ENCODE results near the gene PHLPP1.
"Not testable (repeated sequence)": the region's sequence is repeated elsewhere in the genome, so short reads cannot be mapped to it uniquely, and the experiment has no call there.

PHLPP1 gene

DNA sequence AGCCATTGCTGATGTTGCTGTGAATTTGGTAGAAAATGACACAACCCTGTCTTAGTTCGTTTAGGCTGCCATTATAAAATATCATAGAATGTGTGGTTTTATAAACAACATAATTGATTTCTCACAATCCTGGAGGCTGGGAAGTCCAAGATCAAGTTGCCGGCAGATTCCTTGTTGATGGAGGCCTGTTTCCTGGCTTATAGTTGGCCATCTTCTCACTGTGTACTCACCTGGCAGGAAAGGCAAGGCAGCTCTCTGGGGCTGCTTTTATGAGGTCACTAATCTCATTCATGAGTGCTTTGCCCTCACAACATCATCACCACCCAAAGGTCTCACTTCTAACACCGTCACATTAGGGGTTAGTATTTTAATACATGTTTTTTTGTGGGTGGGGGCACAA, 58.4 kb downstream of the PHLPP1 start:
- DNase-seq (ENCODE audit: low read depth): no peak

DNA sequence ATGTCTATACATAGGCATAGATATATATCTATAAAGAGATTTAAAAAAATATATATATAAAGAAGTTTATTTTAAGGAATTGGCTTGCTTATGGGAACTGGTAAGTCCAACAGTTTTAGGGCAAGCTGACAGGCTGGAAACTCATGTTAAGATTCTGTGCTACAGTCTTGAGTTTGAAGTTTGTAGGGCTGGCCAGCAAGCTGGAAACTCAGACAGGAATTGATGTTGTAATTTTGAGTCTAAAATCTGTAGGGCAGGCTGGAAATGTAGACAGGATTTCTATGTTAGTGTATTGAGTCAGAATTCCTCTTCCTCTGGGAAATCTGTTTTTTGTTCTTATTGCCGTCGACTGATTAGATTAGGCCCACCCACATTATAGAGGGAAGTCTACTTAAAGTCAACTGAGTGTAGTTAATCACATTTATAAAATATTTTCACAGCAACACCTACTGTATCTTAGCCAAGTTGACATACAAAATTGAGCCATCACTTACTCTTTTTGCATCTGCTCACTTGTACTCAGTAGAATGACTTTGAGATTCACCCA, 60.8 kb downstream of the PHLPP1 start:
- DNase-seq (ENCODE audit: low read depth): no peak

DNA sequence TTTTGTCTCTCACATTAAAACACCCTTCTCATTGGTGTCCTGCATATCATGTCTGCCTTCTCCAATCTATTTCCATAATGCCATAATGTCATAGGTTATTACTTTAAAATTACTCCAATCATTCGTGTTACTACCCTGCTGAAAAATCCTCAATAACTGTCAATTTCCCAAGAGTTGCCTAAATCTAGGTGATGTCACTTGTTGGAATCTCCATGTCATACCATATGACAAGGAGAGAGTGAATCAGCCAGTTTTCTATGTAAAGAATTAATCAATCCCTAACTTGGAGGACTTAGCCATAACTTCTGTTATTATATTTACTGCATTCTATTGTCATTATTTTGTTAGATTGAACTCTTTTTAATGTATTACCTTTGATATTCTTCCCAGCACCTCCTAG, 62.5 kb downstream of the PHLPP1 start:
- DNase-seq (ENCODE audit: low read depth): no peak

DNA sequence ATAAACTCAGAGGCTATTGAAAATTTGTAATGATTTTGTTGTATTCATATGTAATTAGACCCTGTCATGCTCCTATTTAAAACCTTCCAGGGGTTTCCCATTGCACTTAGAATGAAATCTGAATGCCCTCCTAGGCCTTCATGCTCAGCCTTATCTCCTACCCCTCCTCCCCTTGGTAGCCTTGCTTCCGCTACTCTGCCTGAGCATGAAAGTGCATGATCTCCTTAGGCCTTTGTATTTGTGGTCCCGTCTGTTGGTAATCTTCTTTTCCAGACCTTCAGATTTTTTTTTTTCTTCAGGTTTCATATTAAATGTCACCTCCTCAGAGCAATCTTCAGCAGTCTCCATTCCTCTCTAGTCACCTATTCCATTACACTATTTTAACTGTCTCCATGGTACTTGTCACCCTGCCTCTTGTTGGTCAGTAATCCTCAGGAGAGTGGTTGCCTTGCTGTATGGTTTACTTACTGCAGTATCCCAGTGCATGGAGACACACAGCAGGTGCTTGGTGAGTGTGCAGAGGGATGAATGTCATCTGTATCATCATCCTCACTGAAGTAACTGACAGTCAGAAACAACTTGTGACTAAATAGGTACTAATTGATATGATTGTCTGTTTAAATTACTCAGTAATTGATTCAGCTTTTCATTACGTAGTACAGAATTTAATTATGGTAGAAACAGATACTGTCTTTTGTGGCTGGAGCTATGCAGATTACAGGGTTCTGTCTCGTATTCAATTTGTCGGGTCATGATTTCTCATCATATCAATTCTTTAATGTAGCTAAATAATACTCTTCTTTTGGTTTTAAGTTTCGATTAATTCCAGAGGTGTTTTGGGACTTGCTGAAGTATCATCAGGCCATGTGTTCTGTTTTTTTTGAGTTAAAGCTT, 63.9 kb downstream of the PHLPP1 start:
- DNase-seq (ENCODE audit: low read depth): no peak

DNA sequence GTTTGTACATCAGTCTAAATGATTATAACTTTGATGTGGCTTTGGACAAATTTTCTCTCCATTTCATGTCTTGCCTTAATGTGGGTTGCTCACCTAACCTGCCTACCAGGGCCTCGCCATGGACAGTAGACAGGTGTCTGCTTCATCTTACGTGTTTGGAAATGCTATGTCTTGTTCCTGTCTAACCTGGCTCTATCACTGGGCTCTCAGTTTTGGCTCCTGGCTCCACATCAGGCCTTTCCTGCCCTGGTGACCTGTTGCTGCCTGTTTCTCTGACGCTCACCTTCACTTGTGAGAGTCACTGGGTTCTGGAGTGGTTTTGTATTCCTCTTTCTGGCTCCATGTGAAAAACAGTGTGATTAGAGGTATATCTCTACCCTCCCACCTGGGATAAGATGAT, 65.9 kb downstream of the PHLPP1 start:
- no peak for DNase-seq (ENCODE audit: low read depth)

DNA sequence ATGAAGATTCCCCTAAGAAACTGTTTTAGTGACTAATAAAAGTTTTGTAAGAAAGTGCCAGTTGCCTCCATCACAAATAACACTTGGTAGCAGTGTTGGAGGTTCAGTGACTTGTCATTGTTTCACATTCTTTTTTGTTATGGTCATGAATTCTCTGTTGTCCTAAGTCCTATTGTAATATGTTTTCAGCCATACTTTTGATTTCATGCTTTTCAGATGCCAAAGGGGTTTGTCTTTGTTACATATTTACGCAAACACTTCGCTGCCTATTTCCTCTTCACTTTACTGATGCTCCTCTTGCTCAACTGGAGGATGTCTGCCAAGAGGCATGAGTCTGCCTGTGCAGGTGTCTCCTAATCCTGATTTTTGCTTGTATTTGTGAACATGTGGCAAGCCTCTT, 66.6 kb downstream of the PHLPP1 start:
- DNase-seq (ENCODE audit: low read depth): no peak

DNA sequence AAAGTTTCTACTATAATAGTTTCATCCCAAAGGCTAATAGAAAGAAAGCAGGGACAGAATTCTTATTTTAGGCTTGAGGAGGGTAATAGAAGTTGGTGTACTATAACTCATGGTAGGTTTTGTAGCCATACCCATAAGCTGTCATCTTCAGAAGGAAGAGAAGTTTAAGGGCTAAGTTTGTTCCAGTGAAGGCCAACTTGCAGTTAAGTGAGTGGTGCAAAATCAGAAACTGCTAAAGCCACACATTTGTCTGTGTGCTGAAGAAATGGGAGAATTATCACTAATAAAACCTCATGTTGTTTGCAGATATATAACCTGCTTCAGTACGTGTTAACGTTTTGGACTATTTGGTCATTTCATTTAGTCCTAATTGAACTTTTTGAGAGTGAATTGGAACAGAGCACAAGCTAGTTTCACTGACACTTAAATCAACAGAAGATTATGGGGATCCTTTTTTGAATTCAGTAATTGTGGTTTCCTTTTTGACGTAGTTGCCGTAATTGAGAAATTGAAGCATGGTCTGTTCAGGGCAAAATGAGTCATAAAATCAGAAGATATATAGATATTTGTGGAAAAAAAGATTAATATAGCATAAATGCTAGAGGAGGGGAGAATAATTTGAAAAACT, 69.1 kb downstream of the PHLPP1 start:
- no peak for DNase-seq (ENCODE audit: low read depth)

DNA sequence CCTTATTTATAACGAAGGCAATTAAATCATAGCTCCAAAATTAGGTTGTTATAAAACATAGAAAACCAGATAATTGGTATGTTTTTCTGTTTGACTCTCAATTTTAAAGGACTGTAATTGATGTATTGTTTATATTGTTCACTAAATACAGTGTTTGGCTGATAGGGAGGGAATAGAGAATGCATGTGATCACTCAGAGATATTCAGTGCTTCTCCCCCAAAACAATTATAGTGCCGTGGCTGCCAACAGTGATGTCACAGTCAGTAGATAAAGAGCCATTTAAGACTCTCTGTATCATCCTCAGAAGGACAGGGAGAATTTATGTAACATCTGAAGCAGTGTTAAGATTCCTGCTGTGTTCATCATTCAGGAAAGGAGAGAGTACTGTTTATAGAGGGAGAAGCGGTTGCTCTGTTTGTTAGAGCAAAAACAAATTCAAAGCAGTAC, 69.6 kb downstream of the PHLPP1 start:
- DNase-seq (ENCODE audit: low read depth): no peak

DNA sequence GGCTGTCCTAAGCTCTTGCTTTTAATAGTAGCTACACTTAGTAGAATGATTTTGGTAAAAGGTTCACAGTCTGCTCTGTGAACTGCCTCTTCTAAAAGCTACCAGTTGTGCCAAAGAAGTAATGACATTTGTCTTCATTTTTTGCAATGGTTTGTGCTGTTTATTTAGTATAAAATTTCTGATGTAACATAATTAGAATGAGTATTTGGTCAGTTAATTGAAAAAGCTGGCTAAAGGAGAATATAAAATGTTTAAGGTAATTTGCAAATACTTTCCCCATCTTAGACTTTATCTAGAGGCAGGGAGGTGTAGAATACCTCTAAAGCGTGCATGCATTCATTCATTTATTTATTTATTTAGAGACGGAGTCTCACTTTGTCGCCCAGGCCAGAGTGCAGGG, 71.3 kb downstream of the PHLPP1 start:
- DNase-seq (ENCODE audit: low read depth): no peak

DNA sequence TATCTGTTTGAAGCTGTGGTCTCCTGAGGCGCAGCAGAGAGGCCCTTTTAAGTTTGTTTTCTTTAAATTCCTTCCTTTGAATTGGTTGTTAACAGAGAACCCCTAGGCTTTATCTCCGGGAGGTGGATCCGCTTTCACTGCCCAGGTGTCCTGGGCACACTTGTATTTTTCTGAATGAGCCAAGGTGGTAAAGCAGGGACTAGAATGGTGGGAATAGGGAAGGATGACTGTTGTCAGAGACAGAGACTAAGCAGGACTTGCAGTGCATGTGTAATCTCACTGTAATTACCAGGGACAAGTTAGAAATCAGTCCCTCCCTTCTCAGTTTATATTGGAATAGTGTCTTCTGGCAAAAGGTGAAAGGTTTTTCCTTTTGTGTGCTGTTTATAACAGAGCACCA, 72.8 kb downstream of the PHLPP1 start:
- DNase-seq (ENCODE audit: low read depth): no peak

DNA sequence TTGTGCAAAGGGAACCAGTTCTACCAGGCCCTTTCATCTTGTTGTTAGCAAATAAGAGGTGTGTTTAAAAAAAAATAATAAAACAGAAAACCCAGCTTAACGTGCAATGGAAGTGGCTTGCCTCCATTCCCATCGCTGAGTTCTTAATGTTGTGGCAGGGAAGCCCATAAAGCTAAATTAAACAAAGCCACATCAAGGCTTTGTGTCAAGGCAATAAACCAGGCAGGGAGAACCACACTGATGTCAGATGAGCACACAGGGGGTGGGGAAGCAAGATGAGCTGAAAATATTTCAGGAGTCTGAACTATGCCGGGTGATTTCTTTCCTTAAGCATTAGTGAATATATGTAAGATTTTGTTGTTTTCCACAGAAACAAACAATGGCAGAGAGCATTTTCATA, 73.5 kb downstream of the PHLPP1 start:
- no peak for DNase-seq (ENCODE audit: low read depth)

DNA sequence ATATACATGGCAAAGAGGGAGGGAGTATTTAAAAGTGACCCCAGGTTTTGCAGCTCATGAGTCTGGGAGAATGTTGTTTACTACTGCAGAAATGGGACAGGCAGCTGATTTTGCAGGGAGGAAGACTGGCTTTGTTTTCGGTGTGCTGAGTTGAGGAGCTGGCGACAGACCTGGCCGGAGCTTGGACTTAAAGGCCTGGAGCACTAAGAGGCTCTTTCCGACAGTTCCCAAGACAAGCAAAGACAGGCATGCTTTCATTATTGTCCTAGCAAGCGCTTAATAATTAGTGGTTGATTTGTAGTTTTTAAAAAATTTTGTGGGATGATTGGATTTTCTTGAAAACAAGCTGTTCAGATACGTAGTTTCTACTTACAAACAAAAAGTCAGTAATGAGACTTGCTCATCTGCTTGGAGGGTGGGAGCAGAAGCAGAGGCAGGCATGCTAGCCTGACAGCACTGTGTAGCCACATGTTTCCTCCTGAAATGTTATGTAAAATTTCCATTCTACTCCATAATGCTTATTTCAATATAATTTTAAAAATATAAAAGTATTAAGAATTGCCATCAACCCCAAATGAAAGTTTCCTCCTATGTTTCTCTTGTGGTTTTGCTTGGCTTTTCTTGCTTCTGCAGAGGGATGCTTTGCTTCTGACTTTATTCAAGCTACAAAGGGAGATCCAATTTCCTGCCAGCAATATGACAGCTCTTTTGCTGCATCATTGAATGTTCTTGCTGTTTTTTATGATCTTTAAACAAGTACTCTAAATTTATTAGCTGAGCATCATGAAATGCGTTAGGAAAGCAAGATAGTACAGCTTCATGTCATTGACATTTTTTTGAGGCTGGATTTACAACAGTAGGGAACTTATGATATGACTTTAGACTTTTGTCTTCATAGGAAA, 75.8 kb downstream of the PHLPP1 start:
- DNase-seq (ENCODE audit: low read depth): no peak

DNA sequence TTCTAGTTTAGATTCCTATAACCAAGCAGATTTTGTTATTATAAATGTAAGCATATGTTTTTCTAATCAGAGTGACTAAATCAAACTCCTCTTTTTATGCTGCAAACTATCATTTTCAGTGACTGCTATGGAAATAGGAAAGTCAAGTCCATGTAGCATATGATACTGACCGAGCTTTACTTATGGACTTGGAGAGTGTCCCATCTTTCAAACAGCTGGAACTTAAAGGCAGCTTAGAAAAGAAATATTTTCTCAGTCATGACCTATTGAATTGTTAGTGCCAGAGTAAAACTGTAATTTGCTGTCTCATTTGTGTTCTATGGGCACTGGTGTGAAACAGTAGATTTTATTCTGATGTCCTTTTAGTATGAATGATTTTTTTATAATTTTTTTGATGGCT, 76.7 kb downstream of the PHLPP1 start:
- DNase-seq (ENCODE audit: low read depth): no peak

DNA sequence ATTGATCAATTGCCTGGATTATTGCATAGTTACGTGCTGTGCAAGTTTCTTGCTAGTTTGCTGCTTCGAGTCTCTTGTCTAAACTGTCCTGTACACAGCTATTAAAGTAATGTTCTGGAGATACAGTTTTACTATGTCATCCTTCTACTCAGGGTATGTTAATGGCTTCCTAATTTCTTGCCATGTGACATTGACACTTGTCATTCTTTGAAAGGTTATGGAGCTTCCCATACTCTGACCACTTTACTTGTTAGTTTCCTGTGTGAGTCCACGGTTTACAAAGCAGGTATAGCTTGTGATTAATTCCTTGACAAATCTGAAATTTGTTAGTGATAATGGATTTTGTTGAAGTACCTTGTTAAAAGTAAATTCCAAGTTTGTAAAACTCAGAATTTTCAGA, 80.5 kb downstream of the PHLPP1 start:
- DNase-seq (ENCODE audit: low read depth): no peak

DNA sequence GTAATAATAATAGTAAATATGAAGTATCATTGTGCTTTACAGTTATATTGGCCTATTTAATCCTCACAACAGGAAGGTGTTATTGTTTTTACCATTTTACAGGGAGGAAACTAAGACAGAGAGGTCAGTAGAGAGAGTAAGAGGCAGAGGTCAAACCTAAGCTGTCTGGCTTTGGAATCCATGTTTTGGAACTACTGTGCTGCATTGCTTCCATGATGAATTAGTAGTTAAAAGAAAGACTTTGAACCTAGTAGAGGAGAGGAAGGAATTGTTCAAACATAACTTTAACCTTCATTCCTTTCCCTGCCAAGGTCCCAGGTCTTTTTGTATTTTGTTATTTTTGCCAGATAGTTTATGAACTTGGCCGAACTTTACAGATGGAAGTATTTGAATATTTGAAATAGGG, 80.9 kb downstream of the PHLPP1 start:
- no peak for DNase-seq (ENCODE audit: low read depth)

DNA sequence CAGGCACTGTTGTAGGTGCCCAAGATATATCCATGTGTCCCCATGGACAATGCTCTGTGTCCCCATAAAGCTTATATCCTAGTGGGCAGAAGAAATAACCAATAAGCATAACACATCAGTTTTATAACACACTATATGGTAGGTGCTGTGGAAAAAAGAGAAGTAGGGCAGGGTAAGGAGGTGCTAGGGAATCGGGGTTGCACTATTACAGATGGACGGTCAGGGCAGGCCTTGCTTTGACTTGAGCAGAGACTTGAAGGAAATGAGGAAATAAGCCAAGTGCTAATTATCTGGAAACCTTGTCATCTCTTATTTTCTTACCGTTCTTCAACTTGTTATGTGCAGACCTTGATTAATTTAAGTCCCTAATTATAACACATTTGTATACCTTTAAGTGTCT, 82.0 kb downstream of the PHLPP1 start:
- no peak for DNase-seq (ENCODE audit: low read depth)

DNA sequence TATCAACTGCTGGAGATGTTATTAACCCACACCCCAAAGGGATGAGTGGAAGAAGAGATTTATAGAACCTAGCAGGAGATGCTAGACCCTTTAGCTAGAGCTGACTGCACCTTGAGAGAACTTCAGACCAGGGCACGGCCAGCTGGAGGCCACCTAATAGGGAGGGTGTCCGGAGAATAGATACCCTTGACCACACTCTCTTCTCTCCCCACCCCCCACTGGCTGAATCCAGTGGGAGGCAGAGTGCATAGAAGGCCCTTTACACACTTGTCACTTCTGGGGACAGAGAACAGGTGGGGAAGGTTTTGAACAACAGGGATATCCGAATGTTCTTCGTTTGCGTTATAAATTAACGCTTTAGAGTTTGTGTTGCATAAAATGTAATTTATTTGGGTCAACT, 84.6 kb downstream of the PHLPP1 start:
- no peak for DNase-seq (ENCODE audit: low read depth)

DNA sequence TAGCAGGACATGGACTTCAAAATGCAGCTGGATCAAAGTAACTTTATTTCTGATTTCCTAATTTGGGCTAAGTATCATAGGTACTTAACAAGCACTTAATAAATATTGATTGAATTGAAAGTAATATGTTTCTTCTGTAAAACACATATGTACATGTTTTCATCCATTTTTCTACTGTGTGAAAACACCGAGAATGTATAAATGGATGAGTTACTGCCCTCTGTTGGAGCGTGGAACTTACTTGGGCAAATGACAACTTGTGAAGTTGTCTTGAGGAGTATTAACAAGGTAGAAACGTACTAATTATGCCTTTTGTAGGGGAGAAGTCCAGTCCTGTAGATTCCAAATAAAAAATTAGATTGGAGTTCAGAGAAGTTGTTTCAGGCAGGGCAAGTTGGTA, 87.2 kb downstream of the PHLPP1 start:
- no peak for DNase-seq (ENCODE audit: low read depth)

DNA sequence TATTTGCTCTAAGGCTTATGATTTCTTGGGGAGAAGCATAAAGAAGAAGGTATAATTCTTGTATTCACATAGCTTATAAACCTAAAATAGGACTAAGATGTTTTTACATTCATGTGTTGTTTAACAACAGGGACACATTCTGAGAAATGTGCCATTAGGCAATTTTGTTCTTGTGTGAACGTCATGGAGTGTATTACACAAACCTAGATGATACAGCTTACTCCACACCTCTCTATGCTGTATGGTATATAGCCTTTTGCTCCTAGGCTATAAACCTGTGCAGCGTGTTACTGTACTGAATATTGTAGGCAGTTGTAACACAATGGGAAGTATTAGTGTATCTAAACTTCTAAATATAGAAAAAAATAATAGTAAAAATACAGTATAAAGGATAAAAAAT, 92.1 kb downstream of the PHLPP1 start:
- no peak for DNase-seq (ENCODE audit: low read depth)

DNA sequence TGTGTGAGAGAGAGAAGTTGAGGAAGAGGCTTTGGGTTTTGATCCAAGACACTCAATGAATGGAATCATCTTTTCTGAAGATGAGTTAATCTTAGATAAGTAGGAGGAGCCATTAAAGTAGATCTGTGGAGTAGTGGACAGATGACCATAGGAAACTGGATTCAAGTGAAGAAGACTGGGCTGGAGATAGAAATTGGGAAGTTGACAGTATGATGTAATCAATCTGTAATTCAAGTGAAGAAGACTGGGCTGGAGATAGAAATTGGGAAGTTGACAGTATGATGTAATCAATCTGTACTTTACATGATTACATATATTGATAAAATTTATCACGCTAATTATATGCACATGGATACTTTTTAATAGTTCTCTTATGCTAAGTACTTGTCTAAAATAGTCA, 92.8 kb downstream of the PHLPP1 start:
- DNase-seq (ENCODE audit: low read depth): no peak

DNA sequence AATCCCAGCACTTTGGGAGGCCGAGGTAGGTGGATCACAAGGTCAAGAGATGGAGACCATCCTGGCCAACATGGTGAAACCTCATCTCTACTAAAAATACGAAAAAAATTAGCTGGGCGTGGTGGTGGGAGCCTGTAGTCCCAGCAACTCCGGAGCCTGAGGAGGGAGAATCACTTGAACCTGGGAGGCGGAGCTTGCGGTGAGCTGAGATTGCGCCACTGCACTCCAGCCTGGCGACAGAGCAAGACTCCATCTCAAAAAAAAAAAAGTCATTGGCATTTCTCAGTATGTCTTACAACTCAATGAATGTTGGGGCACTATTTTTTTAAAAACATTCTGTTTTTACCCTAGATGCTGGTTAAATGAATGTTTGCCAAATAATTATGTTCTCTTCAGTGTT, 94.1 kb downstream of the PHLPP1 start:
- DNase-seq (ENCODE audit: low read depth): not testable (repeated sequence)

DNA sequence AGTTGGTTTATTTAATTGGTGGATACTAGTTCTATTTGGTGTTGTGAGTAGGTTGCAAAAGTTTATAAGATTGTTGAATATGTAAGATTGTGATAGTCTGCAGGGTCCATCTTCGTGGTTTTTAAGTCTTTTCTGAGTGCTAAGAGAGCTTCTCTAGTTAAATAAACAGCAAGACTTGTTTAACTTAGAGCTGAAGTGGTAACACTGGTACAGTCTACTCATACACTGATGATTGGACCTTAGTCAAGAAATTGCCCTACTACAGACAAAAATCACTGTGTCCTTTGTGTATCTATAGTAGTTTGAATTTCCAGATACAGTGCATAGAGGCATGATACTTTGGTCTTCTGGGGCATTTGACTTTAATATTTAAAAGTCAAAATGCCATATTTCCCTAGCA, 94.6 kb downstream of the PHLPP1 start:
- no peak for DNase-seq (ENCODE audit: low read depth)

Measured in CMK (cell line).